Activated CD4-positive, alpha-beta memory T cell treated with anti-CD3 and anti-CD28 coated beads, Interleukin-2, amount 10 ng/mL, durations not matched to agents 7 days and 5 days (primary cell): ENCODE measurements around the gene ISCU. TPM values are rescaled to one million over a fixed set of nuclear protein-coding genes. Genes with fewer than 3 reads are reported as not detected.

Source experiments
- CTCF ChIA-PET: fragments of 350-600 bp; sonication (Branson Sonifier 250); formaldehyde crosslinking; loops from one replicate; lab custom pipeline; 2021; ENCODE audit warnings: antibody characterized with exemption, inconsistent platforms; lab: Charles Lee
- POLR2A ChIA-PET: fragments of 350-600 bp; sonication (Branson Sonifier 250); formaldehyde crosslinking; loops from one replicate; lab custom pipeline; 2021; ENCODE audit warnings: antibody characterized with exemption; lab: Charles Lee
- DNase-seq: peaks from one replicate; pipeline ENCODE4 v3.0.0-alpha.2; 2020
- H3K27ac Mint-ChIP-seq: one replicate; pipeline ENCODE4 v1.8.0; 2021; ENCODE audit warnings: mild to moderate bottlenecking, mixed read lengths
- H3K27me3 Mint-ChIP-seq: one replicate; pipeline ENCODE4 v1.8.0; 2021; ENCODE audit warnings: mixed read lengths
- H3K36me3 Mint-ChIP-seq: one replicate; pipeline ENCODE4 v1.8.0; 2021; ENCODE audit warnings: low read depth, mixed read lengths
- H3K4me1 Mint-ChIP-seq: one replicate; pipeline ENCODE4 v1.8.0; 2021; ENCODE audit warnings: mixed read lengths
- H3K4me3 Mint-ChIP-seq: one replicate; pipeline ENCODE4 v1.8.0; 2021; ENCODE audit warnings: mild to moderate bottlenecking, mixed read lengths
- H3K9me3 Mint-ChIP-seq: one replicate; pipeline ENCODE4 v1.8.0; 2021; ENCODE audit warnings: mixed read lengths
- total RNA-seq, 2 experiments: library from RNA; stranded (reverse); gene quantifications; one replicate each; pipeline ENCODE4 v1.2.3, GENCODE V29; 2021

The ISCU gene
- total RNA-seq, 2 experiments from 2014 or later = 69.9 to 74.1 TPM

GRCh38 chr12:108605690-108606406 is 43.5 kb downstream of the ISCU start:
- Mint-ChIP-seq H3K4me1 (no peaks in the 10 kb centered on the region), H3K9me3 (peaks cover 3% of the 10 kb centered on the region), H3K36me3 (peaks cover 4% of the 10 kb centered on the region), H3K4me3 (peak overlapping the region; percentile 36), H3K27me3 (peaks cover 2% of the 10 kb centered on the region), H3K27ac (peak overlapping the region; percentile 26)
- ChIA-PET POLR2A (interaction anchor here (1.5 kb wide), 1 partner anchor 12 kb away, joined by 5 read pairs; no protein-coding TSS in a partner anchor), CTCF (interaction anchor here (2.1 kb wide), 1 partner anchor 12 kb away, joined by 14 read pairs; no protein-coding TSS in a partner anchor)
- DNase-seq = no peak

GRCh38 chr12:108606492-108606891 is 44.1 kb downstream of the ISCU start:
- Mint-ChIP-seq H3K27ac (no peak overlapping the region), H3K36me3 (peaks cover 4% of the 10 kb centered on the region), H3K9me3 (peaks cover 3% of the 10 kb centered on the region), H3K4me1 (peaks cover under 1% of the 10 kb centered on the region), H3K4me3 (no peak overlapping the region), H3K27me3 (peaks cover 2% of the 10 kb centered on the region)
- CTCF ChIA-PET = no interaction called here
- no peak for DNase-seq
- POLR2A ChIA-PET = interaction anchor here (1.5 kb wide), 1 partner anchor 11 kb away, joined by 5 read pairs; no protein-coding TSS in a partner anchor

GRCh38 chr12:108607981-108608600 is 45.7 kb downstream of the ISCU start:
- Mint-ChIP-seq H3K4me3 (no peak overlapping the region), H3K27me3 (peaks cover 4% of the 10 kb centered on the region), H3K27ac (no peak overlapping the region), H3K9me3 (peaks cover 3% of the 10 kb centered on the region), H3K4me1 (peaks cover 9% of the 10 kb centered on the region), H3K36me3 (peaks cover 4% of the 10 kb centered on the region)
- DNase-seq = no peak
- ChIA-PET CTCF (interaction anchor here (0.7 to 2.9 kb wide), 3 partner anchors 10 to 670 kb away, joined by 3 to 11 read pairs (median 3); no protein-coding TSS in a partner anchor), POLR2A (interaction anchor here (0.7 kb wide), 1 partner anchor 8 kb away, joined by 3 read pairs; no protein-coding TSS in a partner anchor)

GRCh38 chr12:108608616-108609015 is 46.2 kb downstream of the ISCU start:
- ChIA-PET POLR2A (interaction anchor here (0.7 to 1.5 kb wide), 2 partner anchors 8 to 9 kb away, joined by 3 read pairs; no protein-coding TSS in a partner anchor), CTCF (interaction anchor here (1.1 to 2.9 kb wide), 2 partner anchors 9 to 56 kb away, joined by 3 to 11 read pairs; no protein-coding TSS in a partner anchor)
- Mint-ChIP-seq H3K27ac (no peak overlapping the region), H3K27me3 (peaks cover 4% of the 10 kb centered on the region), H3K9me3 (peaks cover 3% of the 10 kb centered on the region), H3K36me3 (peaks cover 4% of the 10 kb centered on the region), H3K4me1 (peaks cover 10% of the 10 kb centered on the region), H3K4me3 (no peak overlapping the region)
- no peak for DNase-seq

- no peak for DNase-seq
- POLR2A ChIA-PET = interaction anchor here (1.0 to 1.5 kb wide), 2 partner anchors 8 to 38 kb away, joined by 3 read pairs; no protein-coding TSS in a partner anchor
- peaks cover 3% of the 10 kb centered on the region for H3K9me3 Mint-ChIP-seq
- CTCF ChIA-PET = interaction anchor here (2.9 kb wide), 1 partner anchor 8 kb away, joined by 11 read pairs; no protein-coding TSS in a partner anchor
- H3K27me3 Mint-ChIP-seq = peaks cover 2% of the 10 kb centered on the region
- peaks cover 9% of the 10 kb centered on the region for H3K36me3 Mint-ChIP-seq
- no peak overlapping the region for H3K27ac Mint-ChIP-seq
- H3K4me3 Mint-ChIP-seq = no peak overlapping the region
- peaks cover 15% of the 10 kb centered on the region for H3K4me1 Mint-ChIP-seq
Observed at GRCh38 chr12:108609537-108610335, 47.3 kb downstream of the ISCU start.

- peaks cover 2% of the 10 kb centered on the region for H3K9me3 Mint-ChIP-seq
- H3K36me3 Mint-ChIP-seq = peaks cover 12% of the 10 kb centered on the region
- ChIA-PET POLR2A (interaction anchor here (1.0 kb wide), 1 partner anchor 38 kb away, joined by 3 read pairs; no protein-coding TSS in a partner anchor), CTCF (no interaction called here)
- no peak for DNase-seq
- no peak overlapping the region for H3K4me3 Mint-ChIP-seq
- no peak overlapping the region for H3K27ac Mint-ChIP-seq
- H3K27me3 Mint-ChIP-seq = peaks cover 2% of the 10 kb centered on the region
- H3K4me1 Mint-ChIP-seq = peaks cover 18% of the 10 kb centered on the region
Observed at GRCh38 chr12:108610336-108610815, 48.0 kb downstream of the ISCU start.

- Mint-ChIP-seq H3K27ac (no peak overlapping the region), H3K4me1 (peaks cover 22% of the 10 kb centered on the region), H3K27me3 (peaks cover 2% of the 10 kb centered on the region), H3K9me3 (peaks cover 5% of the 10 kb centered on the region), H3K4me3 (no peak overlapping the region), H3K36me3 (peaks cover 17% of the 10 kb centered on the region)
- DNase-seq = no peak
- ChIA-PET POLR2A (interaction anchor here (1.0 kb wide), 1 partner anchor 39 kb away, joined by 3 read pairs; no protein-coding TSS in a partner anchor), CTCF (no interaction called here)
Observed at GRCh38 chr12:108610856-108611605, 48.6 kb downstream of the ISCU start.

- POLR2A ChIA-PET = interaction anchor here (1.1 to 10.8 kb wide), 2 partner anchors 20 to 50 kb away, joined by 3 to 213 read pairs; partner anchors contain the start of genes ISCU and SELPLG
- Mint-ChIP-seq H3K27me3 (peaks cover 2% of the 10 kb centered on the region), H3K4me1 (peaks cover 32% of the 10 kb centered on the region), H3K27ac (no peak overlapping the region), H3K4me3 (no peak overlapping the region), H3K9me3 (peaks cover 15% of the 10 kb centered on the region), H3K36me3 (peaks cover 26% of the 10 kb centered on the region)
- DNase-seq = peak; percentile 53
- CTCF ChIA-PET = interaction anchor here (0.8 to 1.7 kb wide), 2 partner anchors 23 to 48 kb away, joined by 3 to 8 read pairs; no protein-coding TSS in a partner anchor
Observed at GRCh38 chr12:108611884-108612415, 49.6 kb downstream of the ISCU start.

GRCh38 chr12:108612788-108613282 is 50.4 kb downstream of the ISCU start:
- no peak overlapping the region for H3K4me3 Mint-ChIP-seq
- DNase-seq = no peak
- peaks cover 33% of the 10 kb centered on the region for H3K36me3 Mint-ChIP-seq
- ChIA-PET CTCF (interaction anchor here (0.6 to 1.8 kb wide), 8 partner anchors 22 to 603 kb away, joined by 3 to 9 read pairs (median 4); no protein-coding TSS in a partner anchor), POLR2A (interaction anchor here (1.1 to 10.8 kb wide), 2 partner anchors 19 to 50 kb away, joined by 3 to 213 read pairs; partner anchors contain the start of genes ISCU and SELPLG)
- H3K9me3 Mint-ChIP-seq = peaks cover 16% of the 10 kb centered on the region
- H3K27me3 Mint-ChIP-seq = peaks cover 2% of the 10 kb centered on the region
- H3K27ac Mint-ChIP-seq = no peak overlapping the region
- H3K4me1 Mint-ChIP-seq = peaks cover 40% of the 10 kb centered on the region

GRCh38 chr12:108613548-108613947 is 51.2 kb downstream of the ISCU start:
- CTCF ChIA-PET = interaction anchor here (1.2 to 1.8 kb wide), 3 partner anchors 22 to 51 kb away, joined by 3 to 9 read pairs (median 8); no protein-coding TSS in a partner anchor

GRCh38 chr12:108614041-108614440 is 51.6 kb downstream of the ISCU start:
- CTCF ChIA-PET = interaction anchor here (1.2 to 1.8 kb wide), 2 partner anchors 33 to 50 kb away, joined by 3 to 9 read pairs; no protein-coding TSS in a partner anchor
- peaks cover 16% of the 10 kb centered on the region for H3K9me3 Mint-ChIP-seq
- POLR2A ChIA-PET = interaction anchor here (10.8 kb wide), 1 partner anchor 17 kb away, joined by 213 read pairs; the partner anchor contains the start of gene SELPLG
- peaks cover 52% of the 10 kb centered on the region for H3K4me1 Mint-ChIP-seq
- peaks cover 44% of the 10 kb centered on the region for H3K36me3 Mint-ChIP-seq
- DNase-seq = no peak
- no peak overlapping the region for H3K4me3 Mint-ChIP-seq
- no peak overlapping the region for H3K27ac Mint-ChIP-seq
- H3K27me3 Mint-ChIP-seq = peaks cover 2% of the 10 kb centered on the region

More at GRCh38 chr12:108613548-108613947, 51.2 kb downstream of the ISCU start:
- POLR2A ChIA-PET = interaction anchor here (10.8 kb wide), 1 partner anchor 18 kb away, joined by 213 read pairs; the partner anchor contains the start of gene SELPLG
- Mint-ChIP-seq H3K9me3 (peaks cover 16% of the 10 kb centered on the region), H3K27me3 (peaks cover 2% of the 10 kb centered on the region), H3K27ac (no peak overlapping the region), H3K4me3 (no peak overlapping the region), H3K4me1 (peaks cover 48% of the 10 kb centered on the region), H3K36me3 (peaks cover 40% of the 10 kb centered on the region)
- no peak for DNase-seq
